ENCODE measurements around the gene LRP4.

Gene LRP4

GRCh38 chr11:46845740-46846509, 72.4 kb downstream of the LRP4 start, which contains the start of gene CKAP5:
TSS of gene CKAP5 (minus strand) at chr11:46846280. CDS start at chr11:46821231, 25,049 bp downstream.
- TF ChIP-seq CTCF (conservative IDR thresholded peaks at IDR 0.05; ENCODE audit: control insufficient read depth, insufficient read depth, low read depth, low read length), result no peak
- peak within 1 kb of the TSS; percentile 96 for H3K4me3 ChIP-seq (ENCODE audit: control insufficient read depth, low read depth, low read length)
- peak; percentile 86 for DNase-seq (ENCODE audit: low read depth)

GRCh38 chr11:46845440-46845739, 73.0 kb downstream of the LRP4 start:
- peak; percentile 6 for DNase-seq (ENCODE audit: low read depth)
- H3K4me3 ChIP-seq (ENCODE audit: control insufficient read depth, low read depth, low read length), result peak overlapping the region; percentile 96
- no peak for TF ChIP-seq CTCF (conservative IDR thresholded peaks at IDR 0.05; ENCODE audit: control insufficient read depth, insufficient read depth, low read depth, low read length)

- TF ChIP-seq CTCF (conservative IDR thresholded peaks at IDR 0.05; ENCODE audit: control insufficient read depth, insufficient read depth, low read depth, low read length), result no peak
- no peak overlapping the region for H3K4me3 ChIP-seq (ENCODE audit: control insufficient read depth, low read depth, low read length)
- no peak for DNase-seq (ENCODE audit: low read depth)
These were observed 78.2 kb downstream of the LRP4 start for GRCh38 chr11:46840116-46840515.

GRCh38 chr11:46838501-46838900, 79.8 kb downstream of the LRP4 start:
- H3K4me3 ChIP-seq (ENCODE audit: control insufficient read depth, low read depth, low read length), result no peak overlapping the region
- TF ChIP-seq CTCF (conservative IDR thresholded peaks at IDR 0.05; ENCODE audit: control insufficient read depth, insufficient read depth, low read depth, low read length), result no peak
- DNase-seq (ENCODE audit: low read depth), result no peak

- no peak for TF ChIP-seq CTCF (conservative IDR thresholded peaks at IDR 0.05; ENCODE audit: control insufficient read depth, insufficient read depth, low read depth, low read length)
- DNase-seq (ENCODE audit: low read depth), result no peak
- H3K4me3 ChIP-seq (ENCODE audit: control insufficient read depth, low read depth, low read length), result no peak overlapping the region
These were observed 80.5 kb downstream of the LRP4 start for GRCh38 chr11:46837860-46838259.

GRCh38 chr11:46836870-46837269, 81.5 kb downstream of the LRP4 start:
- no peak for TF ChIP-seq CTCF (conservative IDR thresholded peaks at IDR 0.05; ENCODE audit: control insufficient read depth, insufficient read depth, low read depth, low read length)
- DNase-seq (ENCODE audit: low read depth), result no peak
- H3K4me3 ChIP-seq (ENCODE audit: control insufficient read depth, low read depth, low read length), result no peak overlapping the region

Data from fibroblast of mammary gland (primary cell).